GM06990 (cell line): ENCODE results near the gene ADRB2.

Experiments used
- DNase-seq: peaks from one replicate; pipeline ENCODE4 v3.0.0-alpha.2; 2011; ENCODE audit not compliant: insufficient read length; ENCODE audit errors: extremely low read depth
- H3K27me3 ChIP-seq: replicated peaks from 2 replicates; pipeline ENCODE4 v1.6.0; 2011; ENCODE audit warnings: low read length; ENCODE audit not compliant: control insufficient read depth, insufficient read depth
- H3K36me3 ChIP-seq: 2 replicates; pipeline ENCODE4 v1.5.1; 2011; ENCODE audit warnings: low read length; ENCODE audit not compliant: control insufficient read depth, insufficient read depth
- H3K4me3 ChIP-seq: replicated peaks from 2 replicates; pipeline ENCODE4 v1.5.1; 2011; ENCODE audit warnings: low read depth, mild to moderate bottlenecking, control low read depth, low read length
- CTCF ChIP-seq: IDR thresholded peaks from 2 replicates; pipeline ENCODE4 v1.5.1; 2011; ENCODE audit warnings: low read length, control low read depth, mild to moderate bottlenecking, inconsistent platforms; ENCODE audit not compliant: insufficient read depth, poor library complexity, severe bottlenecking

ADRB2 gene

GRCh38 chr5:148785223-148785622, 41.2 kb upstream of the ADRB2 start:
- Histone ChIP-seq H3K36me3 (no peaks in the 10 kb centered on the region), H3K27me3 (no peaks in the 10 kb centered on the region), H3K4me3 (no peak overlapping the region)
- TF ChIP-seq CTCF = no peak
- no peak for DNase-seq

- DNase-seq = no peak
- H3K4me3 ChIP-seq = no peak overlapping the region
- H3K36me3 ChIP-seq = no peaks in the 10 kb centered on the region
- H3K27me3 ChIP-seq = no peaks in the 10 kb centered on the region
- no peak for TF ChIP-seq CTCF
Observed at GRCh38 chr5:148786456-148786855, 40.0 kb upstream of the ADRB2 start.

- Histone ChIP-seq H3K4me3 (no peak overlapping the region), H3K27me3 (no peaks in the 10 kb centered on the region), H3K36me3 (no peaks in the 10 kb centered on the region)
- no peak for DNase-seq
- no peak for TF ChIP-seq CTCF
Observed at GRCh38 chr5:148788636-148789035, 37.8 kb upstream of the ADRB2 start.

- Histone ChIP-seq H3K4me3 (no peak overlapping the region), H3K36me3 (no peaks in the 10 kb centered on the region), H3K27me3 (no peaks in the 10 kb centered on the region)
- no peak for TF ChIP-seq CTCF
- no peak for DNase-seq
Observed at GRCh38 chr5:148790545-148791333, 35.7 kb upstream of the ADRB2 start.

GRCh38 chr5:148791334-148791667, 35.1 kb upstream of the ADRB2 start:
- peak; percentile 70 for DNase-seq
- no peak overlapping the region for H3K4me3 ChIP-seq
- H3K36me3 ChIP-seq = no peaks in the 10 kb centered on the region
- no peaks in the 10 kb centered on the region for H3K27me3 ChIP-seq
- no peak for TF ChIP-seq CTCF

GRCh38 chr5:148791696-148792095, 34.7 kb upstream of the ADRB2 start:
- Histone ChIP-seq H3K27me3 (no peaks in the 10 kb centered on the region), H3K36me3 (no peaks in the 10 kb centered on the region), H3K4me3 (no peak overlapping the region)
- DNase-seq = no peak
- no peak for TF ChIP-seq CTCF
